Eye (tissue), 1 donor: ENCODE results near the gene RALY.

Source experiments
- DNase-seq: peaks from one replicate; pipeline ENCODE4 v3.0.0-alpha.2; 2015

RALY gene

GRCh38 chr20:33993576-33994221 is at the start of gene RALY:
Gene RALY, plus strand, starts transcription at chr20:33993911. Its CDS starts 78,164 bp downstream, at chr20:34072075.
- DNase-seq, result peak; percentile 86

- no peak for DNase-seq
These were observed 48.8 kb upstream of the RALY start for GRCh38 chr20:33944914-33945313.

- DNase-seq, result no peak
These were observed 48.2 kb upstream of the RALY start for GRCh38 chr20:33945391-33946081.

- DNase-seq, result no peak
These were observed 45.9 kb upstream of the RALY start for GRCh38 chr20:33947709-33948295.

GRCh38 chr20:33948480-33948879 is 45.2 kb upstream of the RALY start:
- no peak for DNase-seq

GRCh38 chr20:33951171-33951570 is 42.5 kb upstream of the RALY start:
- no peak for DNase-seq

GRCh38 chr20:33954504-33954903 is 39.2 kb upstream of the RALY start:
- no peak for DNase-seq

GRCh38 chr20:33963751-33964150 is 30.0 kb upstream of the RALY start:
- no peak for DNase-seq

- peak; percentile 40 for DNase-seq
These were observed 29.3 kb upstream of the RALY start for GRCh38 chr20:33964441-33964840.

GRCh38 chr20:33967126-33967525 is 26.6 kb upstream of the RALY start:
- DNase-seq, result no peak

GRCh38 chr20:33969563-33969962 is 24.1 kb upstream of the RALY start:
- no peak for DNase-seq

GRCh38 chr20:33970229-33970628 is 23.5 kb upstream of the RALY start:
- DNase-seq, result no peak

- DNase-seq, result no peak
These were observed 22.4 kb upstream of the RALY start for GRCh38 chr20:33971147-33971975.

- DNase-seq, result no peak
These were observed 16.8 kb upstream of the RALY start for GRCh38 chr20:33976959-33977358.

GRCh38 chr20:33977535-33977934 is 16.2 kb upstream of the RALY start:
- no peak for DNase-seq

GRCh38 chr20:33979094-33979493 is 14.6 kb upstream of the RALY start:
- no peak for DNase-seq

GRCh38 chr20:33981347-33981746 is 12.4 kb upstream of the RALY start:
- DNase-seq, result no peak

GRCh38 chr20:33981964-33982363 is 11.7 kb upstream of the RALY start:
- DNase-seq, result no peak

- DNase-seq, result no peak
These were observed 10.3 kb upstream of the RALY start for GRCh38 chr20:33983371-33983770.

- DNase-seq, result peak; percentile 30
These were observed 9.5 kb upstream of the RALY start for GRCh38 chr20:33984182-33984719.

- no peak for DNase-seq
These were observed 8.4 kb upstream of the RALY start for GRCh38 chr20:33985280-33985679.

GRCh38 chr20:33985830-33986229 is 7.9 kb upstream of the RALY start:
- DNase-seq, result no peak

- no peak for DNase-seq
These were observed 7.0 kb upstream of the RALY start for GRCh38 chr20:33986560-33987216.
